ENCODE measurements around the gene UBALD2.

DNA sequence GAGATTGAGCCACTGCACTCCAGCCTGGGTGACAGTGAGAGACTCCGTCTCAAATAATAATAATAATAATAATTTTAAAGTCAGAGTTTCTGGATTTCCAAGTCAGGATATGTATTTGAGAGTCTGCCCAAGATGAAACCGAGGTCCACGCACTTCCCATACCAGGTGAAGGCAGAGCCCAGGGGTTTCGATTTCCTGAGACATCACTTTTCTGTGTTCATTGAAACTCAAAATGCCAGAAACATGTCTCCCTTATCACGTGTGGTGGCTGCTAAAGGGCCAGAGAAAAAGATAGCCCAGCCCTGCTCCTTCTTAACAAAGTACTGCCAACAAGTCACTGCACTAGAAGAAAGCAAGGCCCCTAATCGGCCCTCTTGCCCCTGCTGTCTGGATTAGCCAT is 15.0 kb upstream of the UBALD2 start:
- TF ChIP-seq, protein P1, sequence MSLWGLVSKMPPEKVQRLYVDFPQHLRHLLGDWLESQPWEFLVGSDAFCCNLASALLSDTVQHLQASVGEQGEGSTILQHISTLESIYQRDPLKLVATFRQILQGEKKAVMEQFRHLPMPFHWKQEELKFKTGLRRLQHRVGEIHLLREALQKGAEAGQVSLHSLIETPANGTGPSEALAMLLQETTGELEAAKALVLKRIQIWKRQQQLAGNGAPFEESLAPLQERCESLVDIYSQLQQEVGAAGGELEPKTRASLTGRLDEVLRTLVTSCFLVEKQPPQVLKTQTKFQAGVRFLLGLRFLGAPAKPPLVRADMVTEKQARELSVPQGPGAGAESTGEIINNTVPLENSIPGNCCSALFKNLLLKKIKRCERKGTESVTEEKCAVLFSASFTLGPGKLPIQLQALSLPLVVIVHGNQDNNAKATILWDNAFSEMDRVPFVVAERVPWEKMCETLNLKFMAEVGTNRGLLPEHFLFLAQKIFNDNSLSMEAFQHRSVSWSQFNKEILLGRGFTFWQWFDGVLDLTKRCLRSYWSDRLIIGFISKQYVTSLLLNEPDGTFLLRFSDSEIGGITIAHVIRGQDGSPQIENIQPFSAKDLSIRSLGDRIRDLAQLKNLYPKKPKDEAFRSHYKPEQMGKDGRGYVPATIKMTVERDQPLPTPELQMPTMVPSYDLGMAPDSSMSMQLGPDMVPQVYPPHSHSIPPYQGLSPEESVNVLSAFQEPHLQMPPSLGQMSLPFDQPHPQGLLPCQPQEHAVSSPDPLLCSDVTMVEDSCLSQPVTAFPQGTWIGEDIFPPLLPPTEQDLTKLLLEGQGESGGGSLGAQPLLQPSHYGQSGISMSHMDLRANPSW (CRISPR knock-in tag; conservative IDR thresholded peaks at IDR 0.05; ENCODE audit: low read depth) = no peak
- TF ChIP-seq ZNF396 (CRISPR knock-in tag; IDR thresholded peaks at IDR 0.05; ENCODE audit: borderline replicate concordance) = no peak
- TF ChIP-seq, protein P2, sequence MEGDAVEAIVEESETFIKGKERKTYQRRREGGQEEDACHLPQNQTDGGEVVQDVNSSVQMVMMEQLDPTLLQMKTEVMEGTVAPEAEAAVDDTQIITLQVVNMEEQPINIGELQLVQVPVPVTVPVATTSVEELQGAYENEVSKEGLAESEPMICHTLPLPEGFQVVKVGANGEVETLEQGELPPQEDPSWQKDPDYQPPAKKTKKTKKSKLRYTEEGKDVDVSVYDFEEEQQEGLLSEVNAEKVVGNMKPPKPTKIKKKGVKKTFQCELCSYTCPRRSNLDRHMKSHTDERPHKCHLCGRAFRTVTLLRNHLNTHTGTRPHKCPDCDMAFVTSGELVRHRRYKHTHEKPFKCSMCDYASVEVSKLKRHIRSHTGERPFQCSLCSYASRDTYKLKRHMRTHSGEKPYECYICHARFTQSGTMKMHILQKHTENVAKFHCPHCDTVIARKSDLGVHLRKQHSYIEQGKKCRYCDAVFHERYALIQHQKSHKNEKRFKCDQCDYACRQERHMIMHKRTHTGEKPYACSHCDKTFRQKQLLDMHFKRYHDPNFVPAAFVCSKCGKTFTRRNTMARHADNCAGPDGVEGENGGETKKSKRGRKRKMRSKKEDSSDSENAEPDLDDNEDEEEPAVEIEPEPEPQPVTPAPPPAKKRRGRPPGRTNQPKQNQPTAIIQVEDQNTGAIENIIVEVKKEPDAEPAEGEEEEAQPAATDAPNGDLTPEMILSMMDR (IDR thresholded peaks at IDR 0.05) = no peak
- TF ChIP-seq CREM (CRISPR knock-in tag; IDR thresholded peaks at IDR 0.05) = no peak
- no peak for TF ChIP-seq NR1H2 (CRISPR knock-in tag; IDR thresholded peaks at IDR 0.05)
- TF ChIP-seq ATF1 (CRISPR knock-in tag; IDR thresholded peaks at IDR 0.05) = no peak
- TF ChIP-seq KAT7 (CRISPR knock-in tag; IDR thresholded peaks at IDR 0.05; ENCODE audit: borderline replicate concordance) = no peak
- TF ChIP-seq NFYB (CRISPR knock-in tag; conservative IDR thresholded peaks at IDR 0.05; ENCODE audit: low read depth) = no peak
- no peak for TF ChIP-seq MYBL2 (CRISPR knock-in tag; IDR thresholded peaks at IDR 0.05)
